ENCODE results near the gene PYDC1.
"Not testable (repeated sequence)": the region's sequence is repeated elsewhere in the genome, so short reads cannot be mapped to it uniquely, and the experiment has no call there.

PYDC1 gene

DNA sequence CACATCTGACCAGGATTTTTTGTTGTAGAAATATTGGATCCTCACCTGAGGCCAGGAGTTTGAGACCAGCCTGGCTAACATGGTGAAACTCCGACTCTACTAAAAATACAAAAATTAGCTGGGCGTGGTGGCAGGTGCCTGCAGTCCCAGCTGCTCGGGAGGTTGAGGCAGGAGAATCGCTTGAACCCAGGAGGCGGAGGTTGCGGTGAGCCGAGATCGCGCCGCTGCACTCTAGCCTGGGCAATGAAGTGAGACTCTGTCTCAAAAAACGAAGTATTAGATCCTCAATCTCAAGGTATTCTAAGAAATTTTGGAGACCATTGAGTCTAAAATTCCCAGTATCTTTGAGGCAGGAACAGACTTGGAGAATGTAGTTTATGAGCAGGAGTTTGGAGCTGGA, 21.1 kb downstream of the PYDC1 start:
- DNase-seq = not testable (repeated sequence)

DNA sequence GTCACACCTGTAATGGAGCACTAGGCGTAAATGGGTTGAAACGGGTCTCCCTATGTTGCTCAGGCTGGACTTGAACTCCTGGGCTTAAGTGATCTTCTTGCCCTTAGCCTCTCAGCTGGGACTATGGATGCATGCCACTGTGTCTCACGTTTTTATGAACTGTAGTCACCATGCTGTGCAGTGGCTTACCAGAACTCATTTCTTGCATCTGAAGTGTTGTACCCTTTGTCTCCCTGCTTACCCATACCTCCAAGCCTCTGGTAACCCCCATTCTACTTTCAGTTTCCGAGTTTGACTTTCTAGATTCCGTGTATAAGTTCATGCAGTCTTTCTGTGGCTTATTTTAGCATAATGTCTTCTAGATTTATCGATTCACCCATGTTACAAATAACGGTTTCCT, 22.0 kb downstream of the PYDC1 start:
- no peak for DNase-seq

DNA sequence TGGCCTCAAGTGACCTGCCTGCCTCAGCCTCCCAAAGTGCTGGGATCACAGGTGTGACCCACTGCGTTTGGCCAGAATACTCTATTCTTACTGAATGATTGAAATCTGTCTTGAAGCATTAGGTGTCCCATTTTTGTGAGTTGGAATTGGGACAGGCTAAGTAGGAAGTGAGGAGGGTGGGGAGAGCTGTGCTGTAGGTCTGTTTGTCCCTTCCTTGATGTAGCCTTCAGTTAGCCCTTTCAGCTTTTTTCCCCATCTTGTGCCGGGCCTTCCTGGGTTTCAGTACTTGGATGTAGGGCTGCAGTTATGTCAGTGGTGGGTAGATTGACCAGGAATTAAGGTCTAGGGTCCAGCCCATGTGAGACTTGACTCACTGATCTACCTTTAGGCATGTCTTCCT, 23.1 kb downstream of the PYDC1 start:
- no peak for DNase-seq

DNA sequence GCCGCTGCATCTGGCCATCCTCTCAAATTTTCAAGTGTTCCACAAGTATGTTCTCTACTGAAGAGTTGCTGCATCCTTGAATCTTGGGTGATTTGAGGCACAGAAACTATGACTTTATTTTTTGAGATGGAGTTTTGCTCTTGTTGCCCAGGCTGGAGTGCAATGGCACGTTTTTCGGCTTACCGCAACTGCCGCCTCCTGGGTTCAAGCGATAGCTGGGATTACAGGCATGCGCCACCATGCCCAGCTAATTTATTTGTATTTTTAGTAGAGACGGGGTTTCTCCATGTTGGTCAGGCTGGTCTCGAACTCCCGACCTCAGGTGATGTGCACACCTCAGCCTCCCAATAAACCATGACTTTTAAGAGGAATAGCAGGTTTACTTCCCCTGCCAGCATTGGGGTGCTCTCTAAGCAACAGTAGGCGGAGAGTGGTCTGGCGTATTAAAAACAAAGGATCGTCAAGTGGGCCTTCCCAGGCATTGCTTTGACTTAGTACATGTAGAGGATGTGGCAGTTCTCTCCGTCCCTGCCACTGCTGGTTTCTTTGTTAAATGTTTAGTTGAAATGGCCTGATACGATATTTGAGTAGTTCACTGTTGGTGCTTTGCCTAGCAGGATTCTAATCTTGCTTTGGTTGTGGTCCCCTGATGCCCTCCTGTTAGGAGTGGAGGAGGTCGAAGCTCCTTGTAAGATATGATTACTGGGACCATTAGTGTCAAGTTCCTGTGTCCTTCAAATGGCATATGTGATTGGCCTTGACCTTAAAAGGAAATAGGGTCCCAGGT, 23.9 kb downstream of the PYDC1 start:
- no peak for DNase-seq

DNA sequence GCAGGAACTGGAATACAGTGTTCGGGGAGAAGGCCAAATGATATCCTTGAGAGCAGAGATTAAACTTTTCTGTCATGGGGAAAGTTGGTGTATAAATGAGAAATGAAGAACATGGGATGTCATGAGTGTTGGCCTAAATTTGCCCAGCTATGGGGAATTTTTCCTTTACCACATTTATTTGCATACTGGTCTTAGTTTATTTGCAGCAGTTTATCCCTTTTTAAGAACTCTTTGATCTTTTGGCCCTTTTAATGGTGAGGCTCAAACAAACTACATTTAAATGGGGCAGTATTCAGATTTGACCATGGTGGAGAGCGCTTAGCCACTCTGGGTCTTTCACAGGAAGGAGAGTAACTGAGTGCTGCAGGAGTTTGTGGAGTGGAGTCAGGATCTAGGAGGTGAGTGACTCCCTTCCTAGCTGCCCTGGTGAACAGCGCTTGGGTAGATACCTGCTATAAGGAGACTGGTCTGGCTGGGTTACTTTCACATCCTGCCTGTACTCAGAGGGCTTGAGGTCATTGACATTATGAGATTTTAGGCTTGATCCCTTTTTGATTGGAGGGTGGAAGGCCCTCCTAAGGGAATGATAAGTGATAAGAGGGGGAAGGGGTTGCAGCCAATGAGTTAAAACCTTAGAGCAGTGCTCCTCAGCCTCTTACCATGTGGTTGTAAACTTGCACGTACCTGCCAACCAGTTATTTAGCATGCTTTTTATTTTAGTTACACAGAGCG, 25.1 kb downstream of the PYDC1 start:
- DNase-seq = no peak

DNA sequence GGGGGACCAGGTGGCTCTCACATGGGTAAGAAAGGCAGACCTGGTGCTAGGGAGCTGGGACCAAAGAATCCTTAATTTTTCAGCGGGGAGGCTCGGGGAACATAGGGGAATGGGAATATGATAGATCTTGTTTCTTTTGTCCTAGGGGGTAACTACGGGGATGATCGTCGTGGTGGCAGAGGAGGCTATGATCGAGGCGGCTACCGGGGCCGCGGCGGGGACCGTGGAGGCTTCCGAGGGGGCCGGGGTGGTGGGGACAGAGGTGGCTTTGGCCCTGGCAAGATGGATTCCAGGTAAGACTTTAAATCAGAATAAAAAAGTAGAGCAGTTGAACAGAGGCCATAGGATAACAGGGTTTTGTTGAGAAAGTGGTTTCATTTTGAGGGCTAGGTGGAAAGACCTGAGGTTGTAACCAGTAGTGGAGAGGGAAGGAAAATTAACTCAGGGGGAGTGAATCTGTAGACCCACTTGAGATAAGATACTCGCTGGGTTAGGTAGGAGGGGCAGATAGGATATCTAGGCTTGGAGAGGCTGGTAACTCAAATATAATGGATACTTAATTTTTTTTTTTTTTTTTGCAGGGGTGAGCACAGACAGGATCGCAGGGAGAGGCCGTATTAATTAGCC, 26.0 kb downstream of the PYDC1 start:
- no peak for DNase-seq

DNA sequence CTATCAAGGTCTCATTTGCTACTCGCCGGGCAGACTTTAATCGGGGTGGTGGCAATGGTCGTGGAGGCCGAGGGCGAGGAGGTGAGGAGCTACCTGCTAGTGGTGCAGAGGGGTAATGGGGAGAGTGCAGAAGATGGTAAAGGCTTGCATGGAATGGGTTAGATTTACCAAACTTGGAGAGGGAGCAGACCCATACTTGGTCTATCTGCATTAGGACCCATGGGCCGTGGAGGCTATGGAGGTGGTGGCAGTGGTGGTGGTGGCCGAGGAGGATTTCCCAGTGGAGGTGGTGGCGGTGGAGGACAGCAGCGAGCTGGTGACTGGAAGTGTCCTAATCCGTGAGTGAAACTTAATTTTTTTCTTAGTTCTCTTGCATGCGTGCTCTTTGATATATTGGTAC, 26.9 kb downstream of the PYDC1 start:
- DNase-seq = no peak

DNA sequence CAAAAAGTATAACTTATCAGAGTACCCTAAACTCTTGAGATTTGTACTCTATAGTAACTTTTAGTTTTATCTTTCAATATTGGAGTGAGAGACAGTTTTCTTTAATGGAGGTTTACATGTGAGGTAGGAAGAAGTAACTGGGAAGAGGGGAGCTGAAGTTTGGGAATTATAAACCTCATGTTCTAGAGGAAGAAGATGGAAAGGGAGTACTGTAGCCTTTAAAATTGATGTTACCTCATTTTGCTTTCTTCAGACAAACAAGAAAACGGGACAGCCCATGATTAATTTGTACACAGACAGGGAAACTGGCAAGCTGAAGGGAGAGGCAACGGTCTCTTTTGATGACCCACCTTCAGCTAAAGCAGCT, 27.5 kb downstream of the PYDC1 start:
- DNase-seq = no peak

DNA sequence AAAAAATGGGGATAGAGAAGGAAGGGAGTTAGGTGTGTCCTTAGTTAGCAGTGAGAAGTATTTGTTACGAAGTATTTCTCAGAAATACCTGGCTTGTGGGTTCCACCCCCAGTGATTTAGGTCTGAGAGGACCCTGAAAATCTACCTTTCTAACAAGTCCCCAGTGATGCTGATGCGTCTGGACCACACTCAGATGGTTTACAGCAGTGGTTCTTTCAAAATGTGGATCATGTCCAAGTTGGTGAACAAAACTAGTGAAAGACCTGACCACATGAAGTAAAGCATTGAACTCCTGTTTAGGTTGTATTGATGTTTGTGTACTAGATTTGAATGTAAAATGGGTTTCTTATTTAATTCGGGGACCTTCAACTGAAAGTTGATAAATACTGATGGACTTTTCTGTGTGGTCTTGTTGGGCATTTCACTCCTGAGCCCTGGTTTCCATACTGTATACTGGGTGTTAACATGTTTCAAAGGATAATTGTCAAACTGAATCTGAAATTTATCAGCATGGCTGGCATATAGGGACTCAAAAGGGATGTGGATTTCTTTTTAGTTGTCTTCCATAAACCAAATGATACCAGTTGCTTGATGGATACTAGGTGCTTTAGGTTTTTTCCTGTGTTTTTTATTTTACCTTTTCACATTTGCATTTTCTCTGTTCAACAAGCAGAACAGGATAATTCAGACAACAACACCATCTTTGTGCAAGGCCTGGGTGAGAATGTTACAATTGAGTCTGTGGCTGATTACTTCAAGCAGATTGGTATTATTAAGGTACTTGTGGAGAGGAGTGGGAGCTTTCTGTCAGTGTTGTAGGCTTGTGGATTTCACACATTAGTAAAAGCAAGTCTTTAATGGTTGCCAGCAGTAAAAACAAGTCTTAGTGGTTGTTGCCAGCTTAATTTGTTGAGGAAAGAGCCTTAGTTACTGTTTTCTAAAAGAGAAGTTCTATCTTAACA, 28.2 kb downstream of the PYDC1 start:
- DNase-seq = no peak

DNA sequence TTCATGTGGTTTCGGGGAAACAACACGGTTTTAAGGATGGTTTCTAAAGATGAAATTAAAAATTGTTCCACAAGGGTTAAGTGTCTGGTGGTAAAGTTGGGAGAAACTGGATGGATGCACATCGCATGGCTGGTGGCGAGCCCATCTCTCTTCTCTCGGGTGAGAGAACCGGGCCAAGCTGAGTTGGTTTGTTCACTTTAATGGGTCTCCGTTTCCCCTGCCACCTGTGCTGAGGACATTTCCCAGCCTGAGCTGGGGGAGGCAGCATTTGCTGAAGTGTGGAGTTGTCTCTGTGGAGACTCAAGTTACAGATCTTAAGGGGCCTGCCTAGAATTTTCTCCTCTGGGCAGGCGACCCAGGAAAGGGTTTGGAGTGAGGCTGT, 29.1 kb downstream of the PYDC1 start:
- no peak for DNase-seq

DNA sequence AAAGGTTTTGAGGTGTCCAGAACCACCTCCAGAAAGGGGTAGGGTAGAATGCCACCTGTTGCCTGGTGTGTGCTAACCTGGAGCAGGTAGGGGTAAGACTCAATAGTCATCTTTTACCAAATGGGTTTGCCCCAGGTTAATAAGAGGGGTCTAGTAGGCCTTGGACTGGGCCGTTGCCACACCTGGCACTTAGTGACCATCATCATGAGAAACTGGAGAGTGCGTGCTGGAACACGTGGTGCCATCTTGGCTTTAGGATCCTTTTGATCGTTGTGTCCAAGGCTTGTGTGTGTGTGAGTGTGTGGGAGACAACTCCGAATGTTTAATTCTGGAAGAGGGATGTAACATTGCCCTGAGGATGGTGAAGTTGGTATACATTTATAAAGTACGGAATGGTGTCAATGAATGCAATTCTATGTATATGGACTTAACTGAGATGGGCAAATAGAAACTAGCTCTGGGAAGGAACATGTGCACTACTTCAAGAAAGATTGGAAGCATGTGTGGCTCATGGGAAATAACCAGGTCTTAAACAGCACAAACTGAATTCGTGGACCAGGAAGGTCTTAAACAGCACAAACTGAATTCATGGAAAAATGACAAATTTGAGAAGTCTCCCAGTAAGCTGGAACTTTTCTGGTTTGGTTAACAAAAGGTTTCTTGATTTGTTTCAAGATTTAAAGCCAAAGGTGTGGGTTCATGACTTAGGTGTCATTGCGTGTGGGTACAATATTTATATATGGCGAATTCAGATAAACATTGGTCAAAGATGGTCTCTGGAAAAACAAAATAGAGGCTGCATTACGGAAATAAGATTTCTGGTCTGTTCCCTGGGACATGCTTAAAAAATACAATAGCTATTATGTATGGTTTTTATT, 29.8 kb downstream of the PYDC1 start:
- DNase-seq = no peak

DNA sequence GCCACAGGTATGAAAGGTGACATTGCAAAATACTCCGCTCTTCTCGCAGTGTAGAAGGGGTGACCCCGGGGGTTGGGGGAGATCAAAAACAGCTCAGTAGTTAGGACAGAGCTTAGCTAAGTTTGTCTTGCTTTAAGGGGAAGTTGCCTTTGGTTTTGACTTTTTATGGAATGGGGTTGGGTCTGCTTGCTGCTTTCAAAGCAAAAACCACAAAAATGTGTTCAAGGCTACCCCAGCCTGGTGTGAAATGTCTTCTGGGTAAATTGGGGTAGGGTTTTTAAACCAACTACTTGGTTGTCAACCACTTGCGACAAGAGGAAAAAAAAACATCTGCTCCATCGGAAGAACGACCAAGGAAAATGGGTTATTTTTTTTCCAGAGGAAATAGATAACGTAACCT, 30.8 kb downstream of the PYDC1 start:
- no peak for DNase-seq

DNA sequence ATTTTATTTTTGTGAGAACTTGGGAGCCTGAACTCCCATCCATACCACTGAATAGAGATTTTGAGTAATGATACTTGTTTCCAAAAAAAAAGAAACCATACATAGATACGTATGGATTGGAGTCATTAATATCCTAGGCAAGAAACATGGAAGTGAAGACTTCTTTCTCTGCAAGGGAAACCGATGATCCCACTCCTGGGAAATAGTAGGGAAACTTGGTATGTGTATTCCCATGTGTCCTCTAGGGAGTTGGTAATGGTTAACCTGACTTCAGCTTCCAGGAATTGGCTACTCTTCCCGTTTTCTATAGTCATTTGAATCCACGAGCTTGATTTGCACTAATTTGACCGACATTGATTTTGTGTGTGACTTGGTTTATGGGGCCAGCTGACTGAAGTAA, 31.6 kb downstream of the PYDC1 start:
- no peak for DNase-seq

DNA sequence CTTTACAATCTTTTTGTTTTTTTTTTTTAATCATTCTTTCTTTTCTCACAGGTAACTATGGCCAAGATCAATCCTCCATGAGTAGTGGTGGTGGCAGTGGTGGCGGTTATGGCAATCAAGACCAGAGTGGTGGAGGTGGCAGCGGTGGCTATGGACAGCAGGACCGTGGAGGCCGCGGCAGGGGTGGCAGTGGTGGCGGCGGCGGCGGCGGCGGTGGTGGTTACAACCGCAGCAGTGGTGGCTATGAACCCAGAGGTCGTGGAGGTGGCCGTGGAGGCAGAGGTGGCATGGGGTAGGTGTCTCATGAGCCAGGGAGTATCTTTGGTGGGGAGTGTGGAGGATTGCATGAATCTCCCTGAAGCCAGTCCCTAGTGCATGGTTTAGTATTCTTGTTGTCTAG, 32.0 kb downstream of the PYDC1 start:
- DNase-seq = no peak

DNA sequence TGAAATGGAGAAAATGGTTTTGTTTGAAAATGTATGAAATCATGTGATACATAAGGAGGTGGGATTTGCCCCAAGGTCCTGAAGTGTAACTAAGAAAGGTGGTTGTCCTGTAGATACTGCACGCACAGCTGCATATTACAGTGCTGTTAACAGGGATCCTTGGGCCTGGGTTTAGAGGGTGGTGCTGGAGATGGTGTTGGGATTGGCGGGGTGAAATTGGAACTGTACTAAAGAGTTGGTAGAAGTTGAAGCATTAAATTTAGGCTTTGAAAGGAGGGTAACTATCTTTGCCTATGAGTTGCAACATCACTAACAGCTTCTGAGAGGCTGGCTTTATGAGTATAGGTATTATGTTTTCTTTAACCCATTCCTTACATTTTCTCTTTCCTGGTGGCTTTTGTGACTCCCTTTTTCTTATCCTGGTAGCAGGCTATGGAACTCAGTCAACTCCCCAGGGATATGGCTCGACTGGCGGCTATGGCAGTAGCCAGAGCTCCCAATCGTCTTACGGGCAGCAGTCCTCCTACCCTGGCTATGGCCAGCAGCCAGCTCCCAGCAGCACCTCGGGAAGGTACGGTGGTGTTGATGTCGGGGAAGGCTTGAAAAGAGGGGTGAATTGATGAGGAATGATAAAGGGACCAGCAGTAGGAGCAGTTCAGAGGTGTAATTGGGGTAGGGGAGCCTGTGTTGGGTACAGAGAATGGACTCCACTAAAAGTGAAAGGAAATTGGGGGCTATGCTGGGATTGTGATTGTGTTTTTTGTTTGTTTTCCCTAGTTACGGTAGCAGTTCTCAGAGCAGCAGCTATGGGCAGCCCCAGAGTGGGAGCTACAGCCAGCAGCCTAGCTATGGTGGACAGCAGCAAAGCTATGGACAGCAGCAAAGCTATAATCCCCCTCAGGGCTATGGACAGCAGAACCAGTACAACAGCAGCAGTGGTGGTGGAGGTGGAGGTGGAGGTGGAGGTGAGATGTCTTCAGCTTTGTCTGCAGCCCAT, 33.2 kb downstream of the PYDC1 start:
- DNase-seq = no peak

DNA sequence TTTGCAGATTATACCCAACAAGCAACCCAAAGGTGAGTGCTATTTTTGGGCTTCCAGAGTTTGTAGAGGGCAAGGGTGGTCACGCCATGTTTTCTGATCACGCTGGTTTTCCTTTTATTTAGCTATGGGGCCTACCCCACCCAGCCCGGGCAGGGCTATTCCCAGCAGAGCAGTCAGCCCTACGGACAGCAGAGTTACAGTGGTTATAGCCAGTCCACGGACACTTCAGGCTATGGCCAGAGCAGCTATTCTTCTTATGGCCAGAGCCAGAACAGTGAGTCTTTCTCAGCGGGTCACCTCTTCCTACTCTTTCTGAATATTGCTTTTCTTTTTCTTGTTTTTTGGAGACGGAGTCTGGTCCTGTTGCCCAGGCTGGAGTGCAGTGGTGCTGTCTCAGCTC, 34.5 kb downstream of the PYDC1 start:
- no peak for DNase-seq

DNA sequence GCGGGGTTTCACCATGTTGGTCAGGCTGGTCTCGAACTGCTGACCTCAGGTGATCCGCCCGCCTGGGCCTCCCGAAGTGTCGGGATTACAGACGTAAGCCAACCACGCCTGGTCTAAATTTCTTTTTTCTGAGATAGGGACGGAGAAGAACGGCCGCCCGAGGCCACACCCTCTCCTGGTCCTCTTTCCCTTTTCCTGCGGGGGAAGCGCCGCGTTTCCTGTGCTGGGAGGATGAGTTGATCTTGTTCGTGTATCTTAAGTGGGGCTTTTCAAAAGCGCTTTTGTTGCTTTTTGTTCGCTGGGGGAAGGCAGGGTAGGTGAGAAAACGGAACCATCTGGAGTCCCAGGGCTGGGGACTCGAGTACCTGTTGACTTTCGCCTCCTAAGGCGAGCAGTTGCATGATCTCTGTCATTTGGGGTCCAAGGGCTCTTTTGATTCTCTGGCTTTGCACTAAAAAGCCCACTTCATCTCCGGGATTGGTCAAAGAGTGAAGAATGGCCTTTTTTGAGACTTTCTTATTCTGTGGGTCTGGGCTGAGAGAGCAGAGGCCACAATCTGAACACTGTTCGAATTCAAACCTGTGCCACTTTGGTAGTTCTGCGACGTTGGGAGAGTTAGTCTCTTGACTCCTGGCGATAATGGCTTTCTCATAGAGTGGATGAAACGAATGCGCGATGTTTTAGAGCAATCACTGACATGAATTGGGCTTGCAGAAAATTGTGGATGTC, 35.7 kb downstream of the PYDC1 start:
- DNase-seq = no peak

DNA sequence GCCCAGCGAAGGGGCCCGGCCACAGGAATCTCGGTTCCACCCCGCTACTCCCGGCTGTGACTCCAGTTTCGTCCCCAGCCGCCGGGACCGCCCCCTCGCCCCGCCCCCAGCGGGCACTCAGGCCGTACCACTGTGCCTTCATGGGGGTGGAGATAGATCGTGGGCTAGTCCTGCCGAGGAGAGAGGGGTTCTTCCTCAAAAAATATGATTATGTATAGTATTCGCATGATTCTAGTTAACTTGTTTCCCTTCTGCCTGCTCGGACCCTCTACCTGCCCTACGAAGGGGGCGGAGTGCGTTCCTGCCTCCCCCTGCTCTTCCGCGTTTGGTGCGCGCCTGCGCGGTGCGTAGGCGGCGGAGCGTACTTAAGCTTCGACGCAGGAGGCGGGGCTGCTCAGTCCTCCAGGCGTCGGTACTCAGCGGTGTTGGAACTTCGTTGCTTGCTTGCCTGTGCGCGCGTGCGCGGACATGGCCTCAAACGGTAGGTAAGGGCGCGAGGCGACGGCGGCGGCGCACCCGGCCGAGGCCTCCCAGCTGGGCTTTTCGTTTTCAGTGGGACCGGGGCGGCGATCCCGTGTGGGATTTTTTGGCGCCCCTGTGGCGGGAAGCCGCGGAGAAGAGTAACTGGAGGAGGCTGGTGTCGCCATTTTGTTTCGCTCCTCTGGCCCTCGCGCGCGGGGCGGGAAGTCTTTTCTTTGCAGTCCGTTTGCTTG, 37.0 kb downstream of the PYDC1 start, which contains the start of gene FUS:
Gene FUS, plus strand, starts transcription at position 393 of the 713 bp plus-strand sequence. Its CDS starts 76 bp downstream, at position 469.
- peak; percentile 84 to 92 (median 84) for DNase-seq

DNA sequence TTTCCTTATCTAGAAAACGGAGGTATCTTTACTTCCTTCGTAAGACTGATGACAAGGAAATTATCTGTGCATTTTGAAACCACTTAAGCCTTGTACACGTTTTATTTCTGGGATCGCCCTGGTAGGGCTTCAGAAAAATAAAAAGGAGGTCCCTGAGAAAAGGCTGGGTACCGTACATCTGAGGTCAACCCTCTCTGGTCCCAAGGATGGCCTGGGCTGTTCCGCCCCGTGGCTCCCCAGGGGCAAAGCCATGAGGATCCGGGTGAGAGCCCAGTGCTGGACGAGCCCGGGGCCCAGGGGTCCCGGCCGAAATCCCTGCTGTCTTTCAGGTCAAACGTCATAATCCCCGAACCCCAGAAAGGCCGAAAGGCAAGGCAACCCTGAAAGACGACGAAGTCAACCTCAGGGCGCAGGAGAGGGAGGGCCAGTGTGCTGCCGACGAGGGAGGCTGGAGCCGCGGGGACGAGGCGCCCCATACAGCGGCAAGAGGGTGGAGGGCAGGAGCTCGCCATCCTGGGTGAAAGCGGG, 37.7 kb downstream of the PYDC1 start:
- DNase-seq = no peak

All from activated CD4-positive, CD25-positive, alpha-beta regulatory T cell (primary cell).